SK-N-SH (cell line): ENCODE data around the gene SBF2.

Source experiments
- NFIC ChIP-seq: IDR thresholded peaks from 2 replicates; pipeline ENCODE4 v1.4.0; 2012; ENCODE audit warnings: borderline replicate concordance
- SMC3 ChIP-seq: IDR thresholded peaks from 2 replicates; pipeline ENCODE4 v1.6.1; 2012; ENCODE audit warnings: low read depth, low read length, improper control_type of control experiment
- TF ChIP-seq, protein P1 (sequence below): fragments of 200-600 bp; sonication (generic); IDR thresholded peaks from 2 replicates; pipeline ENCODE4 v1.6.1; 2017; ENCODE audit warnings: antibody characterized with exemption, mild to moderate bottlenecking, moderate library complexity

DNA sequence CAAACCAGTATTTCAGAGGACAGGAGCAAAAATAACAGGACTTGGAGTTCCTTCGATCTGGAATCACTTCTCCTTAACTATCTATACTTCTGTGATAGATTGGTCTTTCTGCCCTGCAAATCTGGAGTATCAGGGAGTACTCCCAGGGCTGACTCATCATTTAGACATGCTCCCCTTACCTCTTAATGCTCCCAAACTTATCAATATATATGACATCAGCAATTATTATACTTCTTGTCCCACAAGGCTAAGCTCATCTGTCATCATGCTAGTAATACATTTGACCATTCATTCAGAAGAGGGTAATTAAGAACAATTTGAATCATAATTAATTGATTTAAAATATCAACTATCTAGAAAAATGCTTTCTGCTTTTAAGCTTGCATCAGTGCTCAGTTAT lies 466.3 kb downstream of the SBF2 start:
- TF ChIP-seq, protein P1, sequence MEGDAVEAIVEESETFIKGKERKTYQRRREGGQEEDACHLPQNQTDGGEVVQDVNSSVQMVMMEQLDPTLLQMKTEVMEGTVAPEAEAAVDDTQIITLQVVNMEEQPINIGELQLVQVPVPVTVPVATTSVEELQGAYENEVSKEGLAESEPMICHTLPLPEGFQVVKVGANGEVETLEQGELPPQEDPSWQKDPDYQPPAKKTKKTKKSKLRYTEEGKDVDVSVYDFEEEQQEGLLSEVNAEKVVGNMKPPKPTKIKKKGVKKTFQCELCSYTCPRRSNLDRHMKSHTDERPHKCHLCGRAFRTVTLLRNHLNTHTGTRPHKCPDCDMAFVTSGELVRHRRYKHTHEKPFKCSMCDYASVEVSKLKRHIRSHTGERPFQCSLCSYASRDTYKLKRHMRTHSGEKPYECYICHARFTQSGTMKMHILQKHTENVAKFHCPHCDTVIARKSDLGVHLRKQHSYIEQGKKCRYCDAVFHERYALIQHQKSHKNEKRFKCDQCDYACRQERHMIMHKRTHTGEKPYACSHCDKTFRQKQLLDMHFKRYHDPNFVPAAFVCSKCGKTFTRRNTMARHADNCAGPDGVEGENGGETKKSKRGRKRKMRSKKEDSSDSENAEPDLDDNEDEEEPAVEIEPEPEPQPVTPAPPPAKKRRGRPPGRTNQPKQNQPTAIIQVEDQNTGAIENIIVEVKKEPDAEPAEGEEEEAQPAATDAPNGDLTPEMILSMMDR: no peak
- no peak for TF ChIP-seq NFIC
- no peak for TF ChIP-seq SMC3
